GM19240 (cell line): ENCODE results near the gene LHFPL3.
"Not testable (repeated sequence)": the region's sequence is repeated elsewhere in the genome, so short reads cannot be mapped to it uniquely, and the experiment has no call there.

ENCODE experiments used
- DNase-seq: peaks from one replicate; pipeline ENCODE4 v3.0.0; 2011; ENCODE audit warnings: low spot score; ENCODE audit not compliant: insufficient read length

LHFPL3 gene

DNA sequence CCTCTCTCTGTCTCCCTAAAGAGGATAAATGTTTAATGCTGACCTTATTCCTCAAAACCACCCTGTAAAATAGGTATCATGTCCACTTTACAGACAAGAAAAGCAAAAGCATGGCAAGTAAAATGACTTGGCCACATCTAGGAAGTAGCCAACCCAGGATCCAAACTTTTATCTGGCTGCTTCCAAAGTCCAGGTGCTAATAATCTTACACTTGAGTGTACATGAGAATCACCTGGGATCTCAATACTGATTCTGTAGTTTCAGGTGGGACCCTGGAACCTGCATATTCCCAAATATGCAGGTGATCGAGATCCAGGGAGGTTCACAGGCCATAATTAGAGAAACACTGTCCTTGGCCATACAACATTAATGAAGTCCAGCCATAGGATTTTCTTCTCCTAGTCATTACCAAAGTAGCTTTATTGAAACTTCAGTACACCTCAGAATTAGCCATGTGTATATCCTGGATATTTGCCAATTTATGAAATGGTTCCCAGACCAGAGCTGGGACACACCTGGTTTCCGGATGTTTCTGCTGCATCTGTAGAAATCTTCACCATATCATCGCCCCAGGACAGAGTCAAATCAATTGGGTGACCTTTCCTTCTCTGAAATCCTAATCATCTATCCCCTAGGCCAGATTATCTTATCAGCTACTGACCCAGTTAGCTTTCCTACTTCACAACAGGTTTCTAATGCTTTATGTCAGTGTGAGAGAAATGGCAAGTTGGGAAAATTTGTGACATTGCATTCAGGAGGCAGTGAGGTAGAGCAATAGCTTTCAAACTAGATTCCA, 566.5 kb downstream of the LHFPL3 start:
- DNase-seq = no peak

DNA sequence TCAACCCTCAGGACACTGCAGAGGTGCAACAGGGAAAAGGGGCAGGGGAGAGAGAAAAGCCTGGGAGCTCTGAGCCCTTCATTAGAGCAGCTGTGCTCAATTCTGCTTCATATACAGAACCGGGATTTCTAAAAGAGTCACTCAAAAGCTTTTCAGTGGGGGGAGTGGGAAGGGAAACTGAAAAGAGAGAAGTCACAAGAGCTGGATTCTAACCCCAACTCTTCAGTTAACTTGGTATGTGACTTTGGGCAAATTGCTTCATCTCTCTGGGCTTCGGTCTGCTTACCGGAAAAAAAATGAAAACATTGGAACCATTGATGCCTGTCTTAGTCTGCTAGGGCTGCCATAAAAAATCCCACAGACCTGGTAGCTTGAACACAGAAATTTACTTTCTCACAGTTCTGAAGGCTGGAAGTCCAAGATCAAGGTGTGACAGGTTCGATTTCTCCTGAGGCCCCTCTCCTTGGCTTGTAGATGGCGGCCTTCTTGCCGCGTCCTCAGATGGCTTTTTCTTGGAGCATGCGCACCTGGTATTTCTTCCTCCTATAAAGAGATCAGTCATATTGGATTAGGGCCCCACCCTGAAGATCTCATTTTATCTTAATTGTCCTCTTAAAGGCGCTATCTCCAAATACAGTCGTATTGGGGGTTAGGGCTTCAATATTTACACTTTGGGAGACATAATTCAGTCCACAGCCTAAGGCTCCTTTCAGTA, 567.3 kb downstream of the LHFPL3 start:
- DNase-seq = no peak

DNA sequence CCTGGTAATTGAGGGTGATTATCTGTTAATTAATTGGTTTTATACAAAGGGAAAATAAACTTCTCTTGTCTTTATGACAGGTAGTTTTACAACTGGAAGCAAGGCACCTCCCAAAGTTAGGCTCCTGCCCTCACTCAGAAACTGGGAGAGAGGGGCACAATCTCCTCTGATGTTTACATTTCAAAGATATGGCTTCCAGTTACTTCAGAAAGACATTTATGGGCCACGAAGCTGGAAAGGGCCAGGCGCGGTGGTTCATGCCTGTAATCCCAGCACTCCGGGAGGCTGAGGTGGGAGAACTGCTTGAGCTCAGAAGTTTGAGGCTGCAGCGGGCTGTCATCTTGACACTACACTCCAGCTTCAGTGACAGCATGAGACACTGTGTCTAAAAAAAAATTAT, 570.0 kb downstream of the LHFPL3 start:
- no peak for DNase-seq

DNA sequence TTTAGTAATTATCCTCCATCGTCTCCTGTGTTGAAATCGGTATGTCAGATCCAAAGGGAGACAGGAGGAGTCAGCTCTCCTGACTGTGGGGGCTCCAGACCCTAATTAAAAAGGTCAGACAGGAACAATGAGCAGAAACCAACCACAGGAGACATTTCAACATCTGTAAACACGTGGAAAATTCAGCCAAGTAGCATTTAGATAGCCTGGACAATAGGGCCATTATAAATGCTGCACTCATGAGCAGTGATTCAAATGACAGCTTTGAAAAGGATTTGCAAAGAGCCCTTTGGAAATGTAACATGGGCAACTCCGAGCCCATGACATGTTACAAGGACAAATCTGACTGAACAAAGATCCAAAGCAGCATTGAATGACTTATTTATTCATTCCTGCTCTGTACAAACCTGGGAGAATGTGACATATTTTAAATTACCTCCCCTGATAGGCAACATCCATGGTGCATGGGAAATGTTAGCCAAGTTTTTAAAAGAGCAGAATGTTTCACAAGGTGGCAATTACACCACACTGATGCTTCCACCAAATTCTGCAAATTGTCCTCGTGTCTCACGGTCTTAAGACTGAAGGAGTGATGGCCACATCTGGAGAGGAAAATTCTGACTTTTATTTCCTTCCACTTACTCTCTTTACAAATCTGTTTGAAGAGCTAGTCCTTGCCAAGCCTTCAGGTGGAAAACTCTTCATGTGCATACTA, 572.3 kb downstream of the LHFPL3 start:
- DNase-seq = no peak

DNA sequence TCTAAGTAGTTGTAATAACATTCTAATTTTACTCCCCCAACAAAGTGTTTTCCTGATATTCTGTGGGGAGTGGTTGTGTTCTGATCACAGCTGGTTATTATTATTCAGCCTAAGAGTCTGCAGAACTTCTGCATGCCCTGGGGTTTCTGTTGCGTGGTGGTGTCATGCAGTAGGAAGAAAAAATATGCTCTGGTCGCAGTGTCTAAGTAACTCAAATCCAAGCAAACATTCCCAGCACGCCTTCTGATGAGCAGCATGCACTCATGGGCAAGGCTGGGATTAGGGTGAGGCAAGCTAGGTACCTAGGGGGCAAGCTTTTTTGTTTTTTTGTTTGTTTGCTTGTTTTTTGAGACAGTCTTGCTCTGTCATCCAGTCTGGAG, 572.8 kb downstream of the LHFPL3 start:
- no peak for DNase-seq

DNA sequence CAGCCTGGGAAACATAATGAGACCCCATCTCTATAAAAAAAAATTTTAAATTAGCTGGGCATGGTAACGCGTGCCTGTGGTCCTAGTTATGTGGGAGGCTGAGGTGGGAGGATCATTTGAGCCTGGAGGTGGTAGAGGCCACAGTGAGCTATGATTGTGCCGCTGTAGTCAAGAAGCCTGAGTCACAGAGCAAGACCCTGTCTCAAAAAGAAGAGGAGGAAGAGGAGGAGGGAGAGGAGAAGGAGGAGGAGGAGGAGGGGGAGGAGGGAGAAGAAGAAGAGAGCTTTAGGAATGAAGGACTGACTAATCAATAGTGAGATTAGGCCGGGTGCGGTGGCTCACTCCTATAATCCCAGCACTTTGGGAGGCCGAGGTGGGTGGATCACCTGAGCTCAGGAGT, 573.8 kb downstream of the LHFPL3 start:
- DNase-seq = no peak

DNA sequence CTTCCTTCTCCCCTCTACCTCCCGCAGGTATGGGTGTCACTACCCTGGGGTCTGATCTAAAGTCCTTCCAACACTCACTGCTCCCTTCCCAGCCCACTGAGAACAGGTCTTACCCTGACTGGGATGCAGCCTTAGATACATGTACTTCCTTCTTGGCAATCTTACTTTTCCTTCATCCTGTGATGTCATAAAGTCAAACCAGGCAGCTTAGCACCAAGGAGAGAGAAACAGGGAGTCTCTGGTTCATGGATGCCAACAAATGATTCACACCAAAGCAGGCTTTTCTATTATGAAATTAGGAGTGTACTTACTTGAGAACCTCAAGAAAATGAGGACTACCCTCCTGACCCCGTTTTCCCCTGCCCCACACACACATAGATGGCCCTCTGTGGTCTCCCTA, 574.6 kb downstream of the LHFPL3 start:
- DNase-seq = no peak

DNA sequence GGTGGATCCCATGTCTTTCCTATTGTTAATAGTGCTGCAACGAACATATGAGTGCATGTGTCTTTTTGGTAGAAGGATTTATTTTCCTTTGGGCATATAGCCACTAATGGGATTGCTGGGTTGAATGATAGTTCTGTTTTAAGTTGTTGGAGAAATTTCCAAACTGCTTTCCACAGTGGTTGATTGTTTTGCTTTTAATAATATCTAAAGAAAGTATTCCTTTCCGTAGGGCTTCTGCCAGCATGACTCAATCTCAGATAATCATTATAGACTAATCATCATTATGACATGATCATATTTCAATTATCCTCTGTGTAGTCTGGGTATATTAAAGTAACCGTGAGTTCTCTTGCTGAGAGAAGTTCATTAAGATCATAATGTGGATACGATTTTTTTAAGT, 575.4 kb downstream of the LHFPL3 start:
- DNase-seq = no peak

DNA sequence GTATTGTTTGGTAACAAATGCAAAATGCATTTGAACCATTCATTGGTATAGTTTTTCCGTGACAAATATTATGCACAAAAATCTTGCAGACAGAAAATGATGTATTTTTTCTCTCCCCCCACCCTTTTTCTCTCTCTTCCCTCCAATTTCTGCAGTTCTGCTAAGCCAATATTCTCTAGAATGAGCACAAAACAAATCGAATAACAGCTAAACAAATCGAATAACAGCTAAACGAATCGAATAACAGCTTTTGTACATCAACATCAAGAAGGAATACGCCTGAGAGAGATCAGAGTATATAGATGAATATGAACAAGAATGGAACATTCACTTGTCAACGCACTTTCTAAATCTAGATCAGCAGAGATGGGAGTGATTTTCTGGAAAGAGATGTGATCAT, 577.6 kb downstream of the LHFPL3 start:
- no peak for DNase-seq

DNA sequence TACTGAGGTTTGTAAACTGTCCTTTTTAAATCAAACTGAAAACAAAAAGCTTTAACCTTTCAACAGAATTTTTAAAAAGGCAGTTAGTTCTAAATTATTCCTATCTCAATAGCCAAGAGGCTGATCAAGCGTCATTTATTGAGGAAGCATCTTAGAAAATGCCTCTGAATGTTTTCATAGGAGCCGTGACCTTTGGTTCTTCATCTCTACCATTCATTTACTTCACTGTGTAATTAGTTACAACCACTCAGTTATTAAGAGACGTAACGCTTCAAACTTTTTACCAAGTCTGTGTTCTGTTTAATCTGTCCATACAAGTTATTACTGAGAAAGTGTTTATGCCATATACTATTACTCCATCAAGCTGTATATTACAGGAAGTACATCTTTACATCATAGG, 578.2 kb downstream of the LHFPL3 start:
- DNase-seq = no peak

DNA sequence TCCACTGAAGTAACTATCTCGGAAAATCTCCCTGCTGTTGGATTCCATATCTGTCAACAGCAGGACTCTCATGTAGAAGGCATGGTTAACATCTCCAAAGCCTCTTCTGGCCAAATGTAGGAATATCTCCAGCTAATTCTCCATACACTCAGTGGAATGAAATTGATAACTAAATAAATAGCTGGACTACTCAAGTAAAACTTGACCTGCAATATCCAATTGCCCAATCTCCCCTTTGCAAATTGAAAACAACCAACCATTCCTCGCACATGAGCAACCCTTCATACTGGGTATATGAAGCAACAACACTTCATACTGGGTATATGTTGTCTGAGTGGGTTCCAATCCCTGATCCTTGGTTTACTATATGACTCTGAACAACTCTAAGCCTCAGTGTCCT, 580.2 kb downstream of the LHFPL3 start:
- DNase-seq = no peak

DNA sequence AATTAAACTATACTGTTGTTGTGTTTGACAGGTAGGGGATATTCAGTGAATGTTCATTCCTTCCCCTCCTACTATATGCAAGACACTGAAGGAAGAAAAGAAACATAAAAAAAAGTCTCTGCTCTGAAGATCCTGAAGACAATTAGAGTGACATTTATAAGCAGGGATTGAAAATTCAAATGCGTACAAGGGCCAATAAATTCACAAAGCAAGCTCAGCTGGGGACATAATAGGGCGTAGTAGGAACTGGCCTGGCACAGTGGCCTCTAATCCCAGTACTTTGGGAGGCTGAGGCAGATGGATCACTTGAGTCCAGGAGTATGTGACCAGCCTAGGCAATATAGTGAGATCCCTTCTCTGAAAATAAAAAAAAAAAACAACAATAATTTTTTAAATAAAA, 580.7 kb downstream of the LHFPL3 start:
- DNase-seq = no peak

DNA sequence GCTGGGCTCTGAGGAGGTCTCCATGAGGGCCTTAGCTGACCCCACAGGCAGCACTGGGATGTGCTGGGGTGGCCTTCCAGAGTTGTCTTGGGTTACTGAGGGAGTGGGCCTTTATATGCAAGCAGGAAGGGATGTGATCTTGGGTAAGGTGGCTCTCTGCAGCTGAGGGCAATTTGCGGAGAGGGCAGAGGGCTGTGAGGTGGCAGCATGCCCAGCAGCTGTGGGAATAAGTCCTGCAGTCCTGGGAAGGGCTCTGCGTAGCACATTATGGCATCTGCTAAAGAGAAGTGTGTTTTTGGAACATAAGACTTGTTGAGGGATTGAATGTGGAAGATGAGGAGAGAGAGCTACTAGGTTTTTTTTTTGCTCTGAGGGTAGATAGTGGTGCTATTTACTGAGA, 586.0 kb downstream of the LHFPL3 start:
- no peak for DNase-seq

DNA sequence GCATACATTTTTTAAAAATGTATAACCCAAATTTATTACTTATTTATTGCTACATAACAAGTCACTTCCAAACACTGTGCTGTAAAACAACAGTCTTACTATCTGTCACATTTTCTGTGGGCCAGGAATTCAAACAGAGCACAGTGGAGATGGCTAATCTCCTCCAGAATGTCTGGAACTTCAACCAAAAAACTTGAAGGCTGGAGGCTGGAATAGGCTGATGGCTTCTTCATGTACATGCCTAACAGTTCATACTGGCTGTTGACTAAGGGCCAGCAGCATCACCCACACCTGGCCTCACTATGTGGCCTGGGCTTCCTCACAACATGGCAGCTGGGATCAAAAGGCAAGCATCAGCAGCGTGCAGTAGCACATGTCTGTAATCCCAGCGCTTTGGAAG, 593.2 kb downstream of the LHFPL3 start:
- no peak for DNase-seq

DNA sequence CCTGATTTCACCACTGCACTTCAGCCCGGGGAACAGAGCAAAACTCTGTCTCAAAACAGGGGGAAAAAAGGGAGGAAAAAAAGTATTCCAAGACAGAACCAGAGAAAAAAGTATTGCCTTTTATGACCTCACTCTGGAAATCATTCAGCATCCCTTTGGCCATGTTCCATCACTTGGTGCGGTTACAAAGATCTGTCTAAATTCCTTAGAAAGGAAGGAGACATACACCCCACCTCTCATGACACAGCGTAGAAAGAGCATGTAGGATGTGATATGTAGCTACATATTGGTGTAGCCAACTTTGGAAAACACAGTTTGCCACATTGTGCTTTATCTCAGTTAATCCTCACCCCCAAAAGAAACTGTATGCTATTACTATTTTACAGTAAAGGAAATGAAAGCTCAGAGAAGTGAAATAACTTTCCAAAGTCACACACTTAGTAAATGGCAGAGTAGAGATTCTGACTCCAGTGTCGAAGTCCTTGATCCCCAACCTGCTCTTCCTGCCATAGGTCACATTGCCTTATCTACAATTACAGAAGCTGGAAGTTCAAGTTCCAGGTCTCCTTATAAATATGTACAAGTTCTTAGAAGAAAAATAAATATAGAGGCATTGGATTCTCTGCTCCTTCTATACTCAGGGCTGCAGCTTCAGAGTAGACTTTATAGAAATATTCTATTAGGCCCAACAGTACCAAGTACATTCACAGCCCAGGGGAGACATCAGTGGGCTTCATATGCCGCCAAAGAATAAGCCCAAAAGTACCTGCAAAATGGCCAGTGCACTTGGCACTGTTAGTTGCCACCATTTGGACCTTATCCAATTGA, 594.0 kb downstream of the LHFPL3 start:
- no peak for DNase-seq

DNA sequence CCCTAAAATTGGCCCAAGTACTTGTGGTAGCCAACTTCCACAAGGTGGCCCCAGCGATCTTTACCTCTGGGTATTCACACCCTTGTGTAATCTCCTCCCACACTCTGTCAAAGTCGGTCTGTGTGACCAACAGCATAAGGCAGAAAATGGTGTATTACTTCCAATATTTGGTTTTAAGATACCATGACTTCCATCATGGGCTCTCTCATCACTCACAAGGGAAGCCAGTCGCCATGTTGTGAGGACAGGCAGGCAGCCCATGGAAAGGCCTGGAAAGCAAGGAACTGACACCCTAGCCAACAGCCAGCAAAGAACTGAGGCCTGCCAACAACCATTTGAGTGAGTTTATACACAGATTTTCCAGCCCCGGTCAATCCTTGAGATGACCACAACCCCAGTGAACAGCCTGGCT, 594.6 kb downstream of the LHFPL3 start:
- peak; percentile 48 for DNase-seq

DNA sequence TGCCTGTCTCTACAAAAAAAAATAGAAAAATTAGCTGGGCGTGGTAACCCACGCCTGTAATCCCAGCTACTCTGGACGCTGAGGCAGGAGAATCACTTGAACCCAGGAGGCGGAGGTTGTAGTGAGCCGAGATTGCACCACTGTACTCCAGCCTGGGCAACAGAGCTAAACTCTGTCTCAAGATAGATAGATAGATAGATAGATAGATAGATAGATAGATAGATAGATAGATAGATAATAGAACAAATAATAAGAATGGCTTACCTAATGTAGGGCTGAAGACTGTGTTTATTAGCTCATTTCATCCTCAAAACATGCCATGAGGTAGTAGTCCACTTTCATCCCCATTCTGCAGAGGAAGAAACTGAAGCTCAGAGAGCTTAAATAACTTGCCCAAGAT, 597.8 kb downstream of the LHFPL3 start:
- not testable (repeated sequence) for DNase-seq

DNA sequence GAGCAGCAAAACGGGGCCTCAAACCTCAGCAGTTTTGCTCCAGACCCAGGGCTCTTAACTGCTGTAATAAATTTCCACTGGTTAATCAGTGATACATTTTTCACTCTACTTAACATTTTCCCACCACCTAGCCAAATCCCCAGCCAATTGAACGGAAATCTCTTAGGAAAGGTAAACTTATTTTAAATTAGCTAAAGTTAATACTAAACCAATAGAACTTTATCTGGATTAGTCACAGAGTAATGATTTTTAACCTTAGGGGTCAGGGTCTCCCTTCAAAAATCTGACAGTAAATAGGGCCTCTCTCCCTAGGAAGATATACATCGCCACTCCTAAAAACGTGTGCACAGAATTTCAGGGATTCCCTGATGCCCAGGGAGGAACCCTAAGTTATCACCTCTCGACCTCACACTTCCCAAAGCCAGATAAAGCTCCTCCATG, 598.2 kb downstream of the LHFPL3 start:
- DNase-seq = no peak

DNA sequence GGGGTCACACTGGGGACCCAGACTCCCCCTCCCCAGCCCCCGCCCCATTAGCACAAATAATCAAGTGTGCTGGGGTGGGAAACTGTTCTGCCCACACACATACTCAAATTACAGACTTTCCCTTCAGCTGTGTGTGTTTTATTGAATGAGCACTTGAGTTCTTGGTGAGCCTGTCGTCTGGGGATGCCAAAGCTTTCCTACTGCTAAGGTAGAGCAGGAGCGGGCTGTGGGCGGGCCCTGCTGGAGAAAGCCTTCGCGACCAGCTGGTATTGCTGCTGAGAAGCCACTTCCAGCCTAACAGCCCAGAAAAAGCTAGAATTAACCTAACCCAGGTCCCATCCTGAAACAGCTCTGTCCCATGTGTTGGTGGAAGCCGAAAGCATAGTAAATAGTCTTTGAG, 598.7 kb downstream of the LHFPL3 start:
- DNase-seq = no peak

DNA sequence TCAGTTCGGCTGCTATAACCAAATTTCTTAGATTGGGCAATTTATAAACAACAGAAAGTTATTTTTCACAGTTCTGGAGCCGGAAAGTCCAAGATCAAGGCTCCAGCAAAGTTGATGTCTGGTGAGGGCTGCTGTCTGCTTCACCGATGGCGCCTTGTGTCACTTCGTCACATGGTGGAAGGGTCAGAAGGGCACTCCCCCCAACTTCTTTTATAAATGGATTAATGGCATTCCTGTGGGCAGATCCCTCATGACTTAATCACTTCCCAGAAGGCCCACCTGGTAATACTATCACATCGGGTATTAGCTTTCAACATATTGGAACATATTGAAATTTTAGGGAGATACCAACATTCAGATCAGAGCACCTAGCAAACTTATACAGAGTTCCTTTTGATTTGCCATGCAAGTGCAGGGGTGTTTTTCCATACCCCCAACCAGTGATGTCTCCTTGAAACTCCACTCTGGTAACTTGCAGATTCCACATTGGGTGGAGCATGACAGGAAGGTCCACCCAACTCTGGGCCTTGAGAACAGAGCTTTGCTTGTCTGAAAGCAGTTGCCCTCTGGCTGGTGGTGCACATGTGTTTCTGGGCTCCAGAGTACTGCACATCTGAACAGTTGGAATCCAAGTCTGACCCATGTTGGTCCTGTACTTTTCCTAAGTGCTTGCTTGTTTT, 600.5 kb downstream of the LHFPL3 start:
- DNase-seq = no peak

DNA sequence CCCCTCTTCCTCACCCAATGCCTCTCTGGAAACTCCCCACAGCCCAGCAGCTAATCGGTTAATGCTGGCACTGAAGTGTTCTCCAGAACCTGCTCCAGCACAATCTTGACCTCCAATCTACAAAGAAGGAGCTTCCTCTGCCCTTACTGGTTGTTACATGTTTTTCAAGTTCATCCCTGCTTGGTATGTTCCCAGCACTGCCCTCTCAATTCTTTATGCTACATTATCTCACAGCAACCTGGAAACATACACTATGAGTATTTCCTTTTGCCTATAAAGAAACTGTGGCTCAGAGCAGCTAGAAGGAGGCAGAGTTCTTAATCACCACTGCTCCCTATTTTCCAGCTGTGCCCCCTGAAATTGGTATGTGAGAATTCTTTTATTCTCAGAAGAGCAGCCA, 601.5 kb downstream of the LHFPL3 start:
- DNase-seq = no peak
